GM12891 (cell line): ENCODE measurements around the gene SERINC5.

Source experiments
- POLR2A ChIP-seq: IDR thresholded peaks from 2 replicates; pipeline ENCODE4 v1.6.1; 2011; ENCODE audit warnings: low read depth, low read length, control low read depth
- POLR2AphosphoS5 ChIP-seq: IDR thresholded peaks from 2 replicates; pipeline ENCODE4 v1.6.1; 2011; ENCODE audit warnings: low read depth, low read length, control low read depth
- POU2F2 ChIP-seq: IDR thresholded peaks from 2 replicates; pipeline ENCODE4 v1.6.1; 2011; ENCODE audit warnings: low read depth, mild to moderate bottlenecking, control low read depth, low read length, moderate library complexity
- SPI1 ChIP-seq: IDR thresholded peaks from 2 replicates; pipeline ENCODE4 v1.6.1; 2011; ENCODE audit warnings: low read depth, low read length, control low read depth
- TAF1 ChIP-seq: IDR thresholded peaks from 2 replicates; pipeline ENCODE4 v1.6.1; 2011; ENCODE audit warnings: low read depth, low read length, control low read depth

GRCh38 chr5:80177236-80177635, 78.6 kb downstream of the SERINC5 start:
- TF ChIP-seq POLR2AphosphoS5, result no peak
- TF ChIP-seq POLR2A, result no peak
- TF ChIP-seq TAF1, result no peak
- TF ChIP-seq SPI1, result no peak
- no peak for TF ChIP-seq POU2F2
